Right lobe of liver (tissue), 6 donors: ENCODE data around the gene LZTS3. TPM values are rescaled to one million over a fixed set of nuclear protein-coding genes. Genes with fewer than 3 reads are reported as not detected.

Experiments used
- ATAC-seq, 4 donors: fragments of 200-7000 bp; cut with Tn5 transposase; one replicate each; pipeline ENCODE4 v1.9.1; 2020; ENCODE audit warnings: mild to moderate bottlenecking in 4 of 4, moderate library complexity in 4 of 4
- DNase-seq, 3 donors: peaks; one replicate each; pipeline ENCODE4 v3.0.0-alpha.2; 2020
- H3K27ac ChIP-seq, 3 donors: fragments of 200-600 bp; one replicate each; pipeline ENCODE4 v1.8.0; 2022
- H3K27me3 ChIP-seq, 2 donors: fragments of 200-600 bp; one replicate each; pipeline ENCODE4 v1.8.0; 2022
- H3K36me3 ChIP-seq, 4 donors: fragments of 200-600 bp; sonication (generic) in 1 of 4; one replicate each; pipeline versions ENCODE4 v1.5.1 to v1.8.0; 2017 to 2022; ENCODE audit warnings: control low read depth in 1 of 4
- H3K4me1 ChIP-seq, 4 donors: fragments of 200-600 bp; sonication (generic) in 1 of 4; one replicate each; pipeline versions ENCODE4 v1.5.1 to v1.8.0; 2017 to 2022; ENCODE audit warnings: control low read depth in 1 of 4
- H3K4me3 ChIP-seq, 3 donors: fragments of 200-600 bp; one replicate each; pipeline ENCODE4 v1.8.0; 2022
- H3K9me3 ChIP-seq, 4 donors: fragments of 200-600 bp; sonication (generic) in 1 of 4; one replicate each; pipeline versions ENCODE4 v1.5.1 to v1.8.0; 2017 to 2022; ENCODE audit warnings: control low read depth in 1 of 4
- CTCF ChIP-seq, 4 donors: fragments of 200-600 bp in 3 of 4; fragments of 450-650 bp in 1 of 4; IDR thresholded peaks; one replicate each; pipeline versions ENCODE4 v1.5.1 to v1.8.0; 2016 to 2022; ENCODE audit warnings: antibody characterized with exemption in 4 of 4, mild to moderate bottlenecking in 2 of 4
- POLR2A ChIP-seq: fragments of 450-650 bp; IDR thresholded peaks from one replicate; pipeline ENCODE4 v1.6.1; 2017; ENCODE audit warnings: antibody characterized with exemption, mild to moderate bottlenecking
- WGBS: methylation state at CpG from one replicate; pipeline ENCODE4 v1.1.6; 2018; ENCODE audit warnings: low coverage, low lambda C conversion rate; ENCODE audit not compliant: insufficient coverage; ENCODE audit errors: missing lambda C conversion rate; 5-methylcytosine and 5-hydroxymethylcytosine counted together
- intact Hi-C, 2 donors: fragments of 100-400 bp; cut with DNase I; formaldehyde crosslinking; loops; one replicate each; pipeline versions ENCODE4 v1.11.2 to v1.14.1; 2022
- total RNA-seq, 6 experiments: library from RNA; depleted of rRNA in 2 of 6; stranded (reverse); fragments of >200 nt in 2 of 6; fragmentation: NEBNext Ultra II Directional in 3 of 6; extraction: Animal tissue kit (Norgen Biotek cat#: 25700) in 3 of 6; gene quantifications; one replicate each; pipeline versions ENCODE4 v1.1.0 to v1.2.4, GENCODE V29; 2016 to 2023
- donor health status: DM: no; HTN: yes; CAD: no.
- donor health status: DM: no; HTN: no; CAD: no.
- donor health status: DM: no; HTN: no; CAD: no.
- donor health status: DM: no; HTN: yes; CAD: no.
- donor health status: DM: no; HTN: yes; CAD: no.

The LZTS3 gene
- total RNA-seq, 6 experiments from 2014 or later = 3.9 to 6.1 (median 4.9) TPM

GRCh38 chr20:3165473-3166337 lies 7.6 kb downstream of the LZTS3 start:
- TF ChIP-seq POLR2A (no peak), CTCF (IDR thresholded peaks at IDR 0.05) (no peak)
- WGBS = 70% methylated on average over 21 of the region's 45 CpGs
- H3K27ac ChIP-seq = no peak overlapping the region

GRCh38 chr20:3164763-3165410 lies 8.5 kb downstream of the LZTS3 start:
- H3K9me3 ChIP-seq = no peaks in the 10 kb centered on the region
- no peak for ATAC-seq
- WGBS = no CpG with 5 or more reads among the region's 41 CpGs
- no peaks in the 10 kb centered on the region for H3K36me3 ChIP-seq
- peak in 1 of 3 donors; percentile 45 for DNase-seq
- H3K27ac ChIP-seq = no peak overlapping the region
- intact Hi-C loops = no loop called here
- no peaks in the 10 kb centered on the region for H3K27me3 ChIP-seq
- no peak for TF ChIP-seq POLR2A
- TF ChIP-seq CTCF (IDR thresholded peaks at IDR 0.05) = no peak
- peaks cover 0 to 3% (median 0%) of the 10 kb centered on the region in 4 donors for H3K4me1 ChIP-seq
- no peak overlapping the region for H3K4me3 ChIP-seq

More at GRCh38 chr20:3165473-3166337, 7.6 kb downstream of the LZTS3 start:
- H3K4me1 ChIP-seq = peaks cover 0 to 3% (median 0%) of the 10 kb centered on the region in 4 donors
- ATAC-seq = peak; percentile 37 to 58 (median 48)
- DNase-seq = peak; percentile 61 to 66 (median 65)
- H3K4me3 ChIP-seq = no peak overlapping the region
- intact Hi-C loops = no loop called here
- no peaks in the 10 kb centered on the region for H3K36me3 ChIP-seq
- H3K9me3 ChIP-seq = no peaks in the 10 kb centered on the region
- no peaks in the 10 kb centered on the region for H3K27me3 ChIP-seq

GRCh38 chr20:3164043-3164762 lies 9.1 kb downstream of the LZTS3 start:
- intact Hi-C loops = no loop called here
- peaks cover 0 to 3% (median 0%) of the 10 kb centered on the region in 4 donors for H3K4me1 ChIP-seq
- 83% methylated on average over 1 of the region's 32 CpGs for WGBS
- no peak overlapping the region for H3K4me3 ChIP-seq
- DNase-seq = peak in 1 of 3 donors; percentile 28
- H3K27ac ChIP-seq = no peak overlapping the region
- no peak for ATAC-seq
- H3K36me3 ChIP-seq = no peaks in the 10 kb centered on the region
- H3K9me3 ChIP-seq = no peaks in the 10 kb centered on the region
- TF ChIP-seq POLR2A (no peak), CTCF (IDR thresholded peaks at IDR 0.05) (no peak)
- no peaks in the 10 kb centered on the region for H3K27me3 ChIP-seq

GRCh38 chr20:3163099-3164042 lies 10.0 kb downstream of the LZTS3 start:
- DNase-seq = peak in 1 of 3 donors; percentile 37
- H3K4me1 ChIP-seq = peaks cover 0 to 11% (median 3%) of the 10 kb centered on the region in 4 donors
- no peak overlapping the region for H3K4me3 ChIP-seq
- no peaks in the 10 kb centered on the region for H3K27me3 ChIP-seq
- WGBS = 83% methylated on average over 8 of the region's 14 CpGs
- H3K36me3 ChIP-seq = no peaks in the 10 kb centered on the region
- intact Hi-C loops = no loop called here
- no peaks in the 10 kb centered on the region for H3K9me3 ChIP-seq
- ATAC-seq = no peak
- no peak overlapping the region for H3K27ac ChIP-seq
- no peak for TF ChIP-seq CTCF (IDR thresholded peaks at IDR 0.05)
- no peak for TF ChIP-seq POLR2A
